NCI-H524 treated with DMSO at 0.1 percent for 48 hours (cell line): ENCODE results near the gene MAFB.

Experiments used
- DNase-seq: peaks from one replicate; lab custom pipeline; 2025; lab: John Stamatoyannopoulos, UW

The MAFB gene

DNA sequence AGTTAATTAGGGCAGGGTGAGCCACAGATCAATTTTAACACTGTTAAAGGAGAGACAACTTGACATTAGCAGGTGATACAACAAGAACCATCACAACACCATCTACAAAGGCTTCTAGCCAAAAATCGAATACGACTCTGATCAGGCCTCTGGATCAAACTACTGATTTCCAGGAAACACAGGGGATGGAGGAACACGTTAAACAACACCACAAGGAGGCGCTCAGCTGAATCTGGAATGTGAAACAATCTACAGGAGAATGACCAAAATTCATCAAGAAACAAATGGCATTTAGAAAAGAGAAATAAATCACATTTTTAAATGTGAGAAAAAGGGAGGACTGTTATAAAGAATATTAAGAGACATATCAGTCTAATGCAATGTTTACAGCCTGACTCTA is 13.5 kb upstream of the MAFB start:
- DNase-seq, result no peak

DNA sequence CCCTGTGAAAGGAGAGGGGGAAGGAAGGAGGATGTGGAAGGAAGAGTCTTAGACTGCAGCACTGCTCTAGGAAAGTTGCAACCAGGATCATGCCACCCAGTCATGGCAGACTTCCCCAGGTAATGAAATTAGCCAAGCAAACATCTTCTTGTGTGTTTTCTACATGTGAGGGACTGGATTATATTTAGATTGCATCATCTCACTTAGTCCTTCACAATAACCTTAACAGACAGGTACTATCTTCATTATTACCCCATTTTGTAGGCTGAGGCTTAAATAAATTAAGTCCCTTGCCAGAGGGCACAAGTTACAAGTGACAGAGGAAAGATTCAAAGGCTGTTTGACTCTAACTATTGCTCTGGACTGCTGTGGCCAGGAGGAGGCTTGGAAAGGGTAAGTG is 9.7 kb upstream of the MAFB start:
- DNase-seq, result no peak

DNA sequence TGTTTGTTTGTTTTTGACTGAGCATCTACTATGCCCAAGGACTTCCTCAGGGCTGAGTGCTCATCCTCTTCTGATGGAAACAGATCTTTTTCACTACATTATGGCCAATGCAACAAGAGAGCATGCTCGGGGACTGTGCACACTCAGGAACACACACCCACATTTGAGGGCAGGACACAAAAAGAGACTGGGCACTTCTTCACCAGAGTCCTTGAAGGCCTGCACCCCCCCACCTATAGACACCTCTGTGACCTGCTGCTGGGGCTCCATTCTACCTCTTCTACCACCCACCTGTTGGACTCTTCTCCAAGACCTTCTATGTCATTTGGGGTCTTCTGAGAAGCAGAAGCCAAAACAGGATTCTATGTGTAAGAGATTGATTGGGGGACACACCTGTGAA is 9.2 kb upstream of the MAFB start:
- DNase-seq, result no peak

DNA sequence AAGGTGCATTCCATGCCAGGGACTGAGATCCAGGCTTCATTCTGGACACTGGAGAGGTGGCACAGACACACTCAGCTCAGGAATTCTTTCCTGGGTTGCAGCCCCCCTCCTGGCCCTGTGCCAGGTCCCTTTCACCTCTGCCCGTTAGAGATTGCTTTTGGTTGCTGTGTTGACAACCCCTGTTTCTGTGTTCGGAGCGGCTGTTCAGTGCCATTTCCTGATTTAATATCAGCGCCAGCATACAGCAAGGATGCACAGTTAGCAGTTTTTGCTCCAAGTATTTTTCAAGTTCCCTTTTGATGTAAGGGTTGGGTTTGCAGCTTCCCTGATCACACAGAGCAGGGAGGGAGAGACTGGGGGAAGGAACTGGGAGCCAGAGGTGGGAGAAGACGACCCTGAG is 8.5 kb upstream of the MAFB start:
- no peak for DNase-seq

DNA sequence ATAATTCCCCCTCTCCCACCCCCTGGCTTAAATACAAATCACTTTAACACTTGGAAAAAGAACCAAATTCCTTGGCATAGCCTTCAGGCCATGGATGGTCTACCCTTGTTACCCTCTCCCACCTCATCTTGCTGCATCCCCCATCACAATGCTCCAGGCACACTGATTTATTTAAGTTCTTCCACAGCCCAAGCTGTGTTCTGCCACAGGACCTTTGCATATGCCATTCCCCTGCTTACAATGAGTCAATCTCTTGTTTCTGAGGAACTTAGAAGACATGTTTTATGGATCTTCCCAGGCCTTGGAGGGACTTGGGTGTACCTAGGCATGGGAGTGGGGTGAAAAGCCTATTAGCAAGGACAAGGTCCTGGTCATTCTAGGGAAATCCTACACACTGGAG is 6.2 kb upstream of the MAFB start:
- DNase-seq, result no peak

DNA sequence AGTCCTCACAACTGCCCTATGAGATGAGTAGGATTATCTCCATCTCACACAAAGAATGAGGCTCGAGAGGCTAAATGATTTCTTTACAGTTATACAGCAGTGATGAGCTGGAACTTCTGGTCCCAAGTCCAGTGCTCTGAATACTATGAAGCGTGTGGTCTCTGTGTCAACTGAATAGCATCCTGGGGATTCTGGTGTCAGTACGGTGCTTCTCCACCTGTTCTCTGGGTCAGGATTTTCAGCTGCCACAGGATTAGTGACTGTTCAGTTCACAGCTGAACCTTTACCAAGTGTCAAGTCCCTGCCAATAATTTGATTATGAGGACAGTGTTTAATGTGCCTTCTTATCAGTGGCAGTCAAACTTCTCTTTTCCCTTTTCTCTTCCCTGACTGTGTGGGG is 5.2 kb upstream of the MAFB start:
- no peak for DNase-seq

DNA sequence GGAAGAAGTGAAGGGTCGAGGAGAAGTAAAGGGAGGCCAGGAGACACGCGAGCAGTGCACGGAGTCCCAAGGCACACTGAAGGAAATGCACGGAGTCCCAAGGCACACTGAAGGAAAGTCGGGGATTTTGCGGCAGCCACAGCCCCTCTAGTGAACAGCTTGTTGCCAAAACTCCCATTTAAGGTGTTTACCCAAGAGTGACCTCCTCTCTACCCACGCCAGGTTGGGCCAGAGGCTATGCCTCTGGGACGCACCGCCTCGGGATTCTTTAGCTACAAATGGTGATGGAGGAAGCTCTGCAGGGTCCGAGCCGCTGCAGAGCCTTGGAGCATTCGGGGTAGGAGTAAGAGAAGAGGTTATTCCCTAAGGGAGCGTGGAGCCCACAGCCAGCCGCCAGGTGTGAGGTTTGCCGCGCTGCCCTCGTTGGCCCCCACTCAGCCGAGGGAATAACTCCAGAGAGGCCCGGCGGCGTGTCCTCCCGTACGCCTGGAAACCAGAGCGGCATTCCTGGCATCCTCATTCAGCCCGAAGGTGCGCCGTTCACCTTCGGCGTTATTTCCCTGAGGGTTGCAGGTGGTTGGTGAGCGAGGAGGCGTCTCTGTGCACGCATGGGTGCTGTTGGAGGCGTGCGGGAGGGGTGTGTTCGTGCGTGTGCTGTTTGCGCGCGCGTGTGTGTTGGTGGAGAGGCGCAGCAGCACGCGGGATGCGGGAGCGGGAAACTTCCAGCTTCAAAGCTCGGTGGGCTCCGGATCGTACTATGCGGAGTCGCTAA is 3.4 kb upstream of the MAFB start:
- DNase-seq, result no peak

DNA sequence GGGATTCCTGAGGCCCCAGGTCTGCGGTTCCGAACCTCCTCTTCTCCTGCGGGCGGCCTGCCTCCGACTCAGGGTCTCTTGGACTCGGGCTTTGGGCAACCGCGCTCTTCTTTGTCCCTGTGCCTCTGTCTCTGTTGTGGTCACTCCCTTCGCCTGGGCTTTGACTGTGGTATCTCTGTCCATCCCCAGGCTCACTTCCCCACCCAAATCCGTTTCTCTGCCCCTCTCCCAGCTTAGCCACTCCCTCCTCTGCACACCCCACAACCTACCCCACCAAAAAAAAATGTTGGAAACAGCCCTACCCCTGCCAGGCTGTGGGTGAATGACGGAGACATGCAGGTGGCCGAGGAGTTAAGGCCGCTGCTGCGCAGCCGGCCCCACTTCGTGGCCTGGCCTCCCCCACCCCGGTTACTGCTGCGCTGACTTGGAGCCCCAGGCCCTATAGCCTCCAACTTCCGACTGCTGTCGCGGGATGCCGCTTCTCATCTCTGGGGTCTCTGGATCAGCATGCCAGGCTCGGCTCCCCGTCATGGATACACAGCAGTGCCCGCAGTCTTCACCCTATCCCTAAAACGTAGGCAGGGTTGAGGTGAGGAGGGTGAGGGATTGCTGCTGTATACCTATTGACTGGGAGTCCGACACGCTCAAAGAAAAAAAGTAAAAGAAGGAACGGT is 2.7 kb upstream of the MAFB start:
- DNase-seq, result no peak

DNA sequence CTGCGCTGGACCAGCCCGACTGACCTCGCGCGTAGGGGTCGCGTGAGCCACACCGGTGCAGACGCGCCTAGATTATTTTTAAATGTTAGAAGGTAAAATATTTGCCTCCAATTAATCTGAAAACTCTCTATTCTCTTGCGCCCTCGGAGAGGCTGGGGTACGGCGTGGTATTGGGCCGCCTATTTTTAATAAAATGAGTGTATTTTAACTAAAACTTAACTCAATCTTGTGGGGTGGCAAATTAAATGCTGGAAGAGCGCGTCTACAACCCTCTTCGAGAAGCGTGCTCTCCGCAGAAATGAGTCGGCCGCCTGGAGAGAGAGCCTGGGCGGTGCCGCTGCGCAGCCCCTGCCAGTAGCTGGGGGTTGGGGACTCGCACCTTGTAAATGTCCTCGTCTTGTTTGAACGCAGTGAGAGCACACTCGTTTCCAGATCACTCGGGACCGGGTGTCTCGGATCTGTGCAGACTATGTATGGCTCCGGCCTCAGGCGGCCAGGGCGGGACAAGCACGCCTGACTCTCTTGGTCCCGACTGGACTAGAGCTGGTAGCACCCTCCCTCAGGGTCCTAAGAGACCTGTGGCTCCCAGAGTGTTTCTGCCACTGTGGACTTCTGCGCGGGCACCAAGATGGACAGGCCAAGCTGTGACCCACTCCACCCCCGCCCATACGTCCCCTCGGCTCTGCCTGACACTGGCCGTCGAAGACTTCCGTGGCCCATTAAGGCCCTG is 2.0 kb upstream of the MAFB start:
- DNase-seq, result no peak

DNA sequence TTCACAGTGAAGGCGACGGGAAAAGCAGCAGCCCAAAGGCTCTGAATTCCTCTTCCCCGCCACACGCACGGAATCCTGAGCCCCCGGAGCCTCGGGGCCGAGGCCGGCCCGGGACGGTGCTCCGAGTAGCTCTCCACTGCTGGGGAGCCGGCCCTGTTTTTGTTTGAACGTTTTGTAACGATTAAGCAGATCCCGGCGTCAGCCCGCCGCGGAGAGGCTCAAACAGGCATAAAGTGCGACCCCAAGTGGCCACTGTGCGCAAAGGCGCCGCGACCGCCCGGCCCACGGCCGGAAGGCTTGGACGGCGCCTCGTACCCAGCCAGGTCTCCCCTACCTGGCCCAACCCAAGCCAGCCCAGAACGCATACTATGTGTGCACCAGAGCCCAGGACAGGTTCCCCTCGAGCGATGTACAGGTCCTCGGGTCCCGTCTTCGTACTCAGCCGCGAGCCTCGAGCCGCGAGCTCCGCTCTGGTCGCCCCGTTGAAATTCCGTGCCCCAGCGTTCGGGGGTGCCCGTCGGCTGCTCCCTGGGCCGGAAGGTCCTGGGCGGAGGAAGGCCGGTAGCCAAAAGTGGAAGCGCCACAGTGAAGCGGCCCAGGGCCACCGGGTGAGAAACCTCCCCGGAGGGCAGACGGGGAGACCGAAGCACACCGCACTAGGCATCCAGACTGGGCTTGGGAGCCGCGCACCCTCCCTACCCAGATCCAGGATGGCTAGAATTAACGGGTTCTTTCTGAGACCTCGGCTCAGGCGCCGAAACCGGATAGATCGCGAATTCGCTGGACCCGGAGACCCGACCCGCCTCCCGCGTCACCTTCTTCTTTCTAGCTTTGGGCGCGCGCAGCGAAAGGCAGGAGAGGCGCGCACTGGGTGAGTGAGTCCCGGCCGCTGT is 1.2 kb upstream of the MAFB start:
- no peak for DNase-seq

DNA sequence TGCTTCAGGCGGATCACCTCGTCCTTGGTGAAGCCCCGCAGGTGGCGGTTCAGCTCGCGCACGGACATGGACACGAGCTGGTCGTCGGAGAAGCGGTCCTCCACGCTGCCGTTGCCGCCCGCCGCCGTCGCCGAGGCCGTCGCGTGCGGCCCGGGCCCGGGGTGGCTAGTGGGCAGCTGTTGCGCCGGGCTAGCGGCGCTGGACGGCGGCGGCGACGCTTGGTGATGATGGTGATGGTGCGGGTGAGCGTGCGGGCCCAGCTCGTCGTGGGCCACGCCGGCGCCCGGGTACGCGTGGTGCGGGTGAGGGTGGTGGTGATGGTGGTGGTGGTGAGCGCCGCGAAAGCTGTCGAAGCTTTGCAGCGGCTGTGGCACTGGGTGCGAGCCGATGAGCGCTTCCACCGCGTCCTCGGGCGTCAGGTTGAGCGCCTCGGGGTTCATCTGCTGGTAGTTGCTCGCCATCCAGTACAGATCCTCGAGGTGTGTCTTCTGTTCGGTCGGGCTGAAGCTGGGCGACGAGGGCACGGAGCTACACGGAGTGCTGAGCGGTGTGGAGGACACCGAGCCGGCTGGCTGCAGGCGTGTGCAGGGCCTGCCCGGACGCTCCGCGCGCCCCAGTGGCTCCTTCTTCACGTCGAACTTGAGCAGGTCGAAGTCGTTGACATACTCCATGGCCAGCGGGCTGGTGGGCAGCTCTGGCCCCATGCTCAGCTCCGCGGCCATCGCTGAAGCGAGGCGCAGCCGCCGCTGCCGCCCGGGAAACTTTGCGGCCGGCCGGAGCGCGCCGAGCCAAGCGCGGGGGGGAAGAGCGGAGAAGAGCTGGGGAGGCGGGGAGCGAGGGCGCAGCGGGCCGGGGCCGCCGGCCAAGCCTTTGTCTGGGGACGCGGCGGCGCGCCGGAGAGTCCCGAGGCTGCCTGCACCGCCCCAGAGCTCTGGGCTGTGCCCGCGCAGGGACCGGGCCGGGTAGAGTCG is 622 bp downstream of the MAFB start:
- no peak for DNase-seq

DNA sequence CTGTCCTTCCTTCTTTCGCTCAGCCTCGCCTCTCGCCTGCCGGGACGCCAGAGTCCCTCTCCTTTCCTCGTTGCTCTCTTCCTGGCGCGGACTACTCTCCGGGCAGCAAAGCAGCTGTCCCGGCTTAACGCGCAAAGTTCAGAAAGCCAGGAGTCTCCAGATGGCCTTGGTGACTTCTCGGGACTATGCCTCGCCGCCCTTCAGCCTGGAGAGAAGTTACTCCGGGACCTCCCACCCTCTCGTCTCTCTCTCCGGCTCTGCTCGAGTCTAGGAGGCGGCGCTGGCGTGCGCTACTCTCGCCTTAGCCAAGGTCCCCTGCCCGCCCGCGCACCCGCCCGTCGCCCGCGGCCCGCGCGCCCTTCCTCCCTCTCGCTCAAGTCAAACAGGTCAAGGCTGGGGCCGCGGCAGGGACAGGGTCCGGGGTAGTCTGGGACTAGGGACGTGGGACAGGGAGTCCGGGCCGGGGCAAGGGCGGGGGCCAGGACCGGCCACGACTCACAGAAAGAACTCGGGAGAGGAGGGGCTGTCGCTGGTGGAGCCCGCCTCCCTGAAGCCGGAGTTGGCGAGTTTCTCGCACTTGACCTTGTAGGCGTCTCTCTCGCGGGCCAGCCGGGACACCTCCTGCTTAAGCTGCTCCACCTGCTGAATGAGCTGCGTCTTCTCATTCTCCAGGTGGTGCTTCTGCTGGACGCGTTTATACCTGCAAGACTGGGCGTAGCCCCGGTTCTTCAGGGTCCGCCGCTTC is 1.5 kb downstream of the MAFB start:
- DNase-seq, result no peak

DNA sequence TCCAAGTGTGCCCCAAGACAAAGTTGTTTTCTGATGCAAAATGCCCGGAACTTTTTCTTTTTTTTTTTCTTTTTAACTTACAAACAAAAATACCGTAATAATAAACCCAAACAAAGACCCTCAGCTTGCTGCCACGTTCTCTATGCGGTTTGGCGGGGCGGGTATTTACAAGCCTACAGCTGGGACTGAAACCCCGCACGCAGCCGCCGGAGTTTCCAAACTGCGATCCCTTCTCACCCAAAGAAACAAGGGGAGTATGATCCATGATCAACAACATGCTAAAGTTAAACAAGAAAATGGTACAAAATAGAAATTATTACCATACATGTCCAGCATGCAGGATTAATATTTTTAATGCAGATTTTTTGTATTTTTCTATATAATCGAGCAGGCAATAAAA is 2.1 kb downstream of the MAFB start:
- no peak for DNase-seq

DNA sequence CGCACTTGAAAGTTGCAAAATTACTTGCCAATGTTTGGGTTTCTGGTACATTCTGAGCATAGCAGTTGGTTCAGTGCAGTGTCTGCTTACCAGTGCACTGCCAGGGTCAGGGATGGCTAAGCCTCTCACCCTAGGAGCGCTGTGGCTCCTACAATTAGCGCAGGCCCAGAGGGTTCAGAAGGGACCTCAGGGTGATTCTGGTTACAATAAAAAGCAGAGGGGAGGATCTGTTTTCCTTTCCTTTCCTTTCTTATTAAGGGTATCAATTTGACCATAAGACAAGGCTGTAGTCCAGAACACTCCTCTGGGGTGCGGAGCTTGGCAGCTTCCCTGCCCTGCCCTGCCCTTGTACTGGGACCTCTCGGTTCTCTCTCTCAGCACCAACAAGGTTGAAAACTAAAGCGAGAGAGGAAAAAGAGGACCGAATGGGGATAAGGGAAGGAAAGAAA is 2.6 kb downstream of the MAFB start:
- no peak for DNase-seq

DNA sequence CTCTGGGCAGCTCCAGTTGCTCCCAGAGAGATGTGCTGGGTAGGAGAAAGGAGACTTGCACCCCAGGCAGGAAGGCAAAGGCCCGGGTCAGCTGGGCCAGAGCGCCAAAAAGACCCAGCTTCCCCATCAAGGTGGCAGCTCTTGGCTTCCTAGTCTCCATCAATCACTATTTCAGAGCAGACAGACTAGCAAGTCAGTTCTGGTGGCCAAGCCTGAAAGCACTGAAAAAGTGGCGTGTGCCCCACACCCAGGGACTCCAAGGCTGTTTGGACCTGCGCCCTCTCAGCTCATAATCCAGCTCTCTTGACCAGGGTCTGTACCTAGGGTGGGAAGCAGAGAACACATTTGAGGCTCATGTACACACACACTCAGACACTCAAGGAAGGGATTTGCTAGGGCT is 3.7 kb downstream of the MAFB start:
- no peak for DNase-seq

DNA sequence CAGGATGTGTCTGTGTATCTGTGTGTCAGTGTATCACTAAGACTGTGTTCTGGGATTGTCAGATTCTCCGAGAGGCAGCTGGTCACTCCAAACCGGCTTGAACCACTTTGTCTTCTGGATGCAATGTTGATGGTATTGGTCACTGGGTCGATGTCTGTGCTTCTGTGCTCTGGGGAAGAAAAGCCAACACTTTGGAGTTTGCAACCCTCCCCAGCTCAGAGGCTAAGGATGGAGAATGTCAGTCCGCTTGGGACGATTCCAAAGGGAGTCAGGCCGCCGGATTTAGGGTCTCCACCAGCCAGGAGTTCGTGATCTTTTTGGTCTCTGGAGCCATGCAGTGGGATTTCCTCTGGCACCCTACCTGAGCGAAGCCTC is 5.2 kb downstream of the MAFB start:
- DNase-seq, result no peak

DNA sequence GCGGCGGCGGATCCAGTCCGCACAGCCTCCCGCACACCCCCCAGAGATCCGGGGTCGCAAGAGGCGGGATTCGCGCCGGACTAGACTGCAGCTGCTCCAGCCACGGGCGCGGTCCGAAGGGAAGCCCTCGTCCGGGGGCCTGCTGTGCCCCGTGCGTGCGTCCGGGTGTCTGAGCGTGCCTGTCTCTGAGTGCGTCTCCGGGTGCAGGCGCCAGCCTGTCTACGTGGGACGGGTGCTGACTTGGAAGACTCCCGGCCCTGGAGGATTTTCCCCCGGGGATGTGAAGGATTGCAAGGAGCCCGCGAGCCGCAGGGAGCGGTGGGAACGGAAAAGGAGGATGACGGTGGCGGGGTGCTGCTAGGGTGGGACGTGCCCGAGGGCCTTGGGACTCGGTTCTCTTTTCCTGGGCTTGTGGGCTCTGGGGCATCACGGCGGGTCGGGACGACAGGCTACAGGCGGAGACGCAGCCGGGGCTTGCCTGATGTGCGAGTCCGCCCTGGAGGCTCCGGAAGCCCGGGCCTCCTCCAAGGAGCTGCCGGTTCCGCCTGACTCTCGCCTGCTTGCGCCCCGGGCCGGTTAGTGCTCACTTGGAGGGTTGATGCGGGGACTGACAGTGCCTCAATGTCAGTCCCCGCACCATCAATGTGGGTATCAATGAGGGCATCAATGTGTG is 5.7 kb downstream of the MAFB start:
- no peak for DNase-seq

DNA sequence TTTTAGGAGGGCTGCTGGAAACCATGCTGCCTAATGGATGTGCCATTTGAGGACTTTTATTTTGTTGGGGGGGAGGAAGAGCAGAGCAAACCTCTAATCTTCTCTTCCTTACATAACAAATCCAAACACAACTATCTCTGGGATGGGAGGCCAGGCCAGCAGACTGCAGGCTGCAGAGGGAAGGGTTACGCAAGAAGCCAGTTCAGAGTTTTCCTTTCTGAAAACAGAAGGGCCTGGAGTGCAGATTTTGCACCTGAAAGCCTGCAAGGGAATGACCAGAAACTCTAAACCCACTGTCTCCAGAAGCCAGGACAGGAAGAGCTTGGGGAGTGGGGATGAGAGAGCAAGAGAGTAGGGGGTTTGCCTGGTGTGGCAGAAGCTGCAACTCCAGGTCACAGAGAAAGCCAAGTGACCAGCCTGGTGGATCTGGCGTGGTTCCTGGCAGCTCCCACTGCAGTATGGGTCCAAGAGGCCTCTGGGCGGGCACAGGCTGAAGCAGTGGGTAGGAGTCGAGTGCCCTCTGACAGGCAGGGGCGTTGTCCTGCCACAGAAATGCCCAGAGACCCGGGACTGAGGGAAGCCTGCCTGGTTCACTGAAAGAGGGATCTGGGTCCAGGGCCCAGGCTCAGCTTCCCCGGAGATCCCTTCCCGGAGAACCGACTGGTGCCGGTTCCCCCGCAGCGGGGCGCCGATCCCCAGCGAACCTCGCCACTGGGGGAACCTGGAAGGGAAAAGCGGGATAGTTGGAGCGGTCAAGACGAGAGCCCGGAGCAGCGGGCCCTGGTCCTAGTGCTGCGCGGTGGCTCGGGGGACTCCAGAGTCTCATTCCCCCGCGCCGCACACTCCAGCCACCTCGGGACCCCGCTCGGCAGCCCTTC is 6.7 kb downstream of the MAFB start:
- no peak for DNase-seq

DNA sequence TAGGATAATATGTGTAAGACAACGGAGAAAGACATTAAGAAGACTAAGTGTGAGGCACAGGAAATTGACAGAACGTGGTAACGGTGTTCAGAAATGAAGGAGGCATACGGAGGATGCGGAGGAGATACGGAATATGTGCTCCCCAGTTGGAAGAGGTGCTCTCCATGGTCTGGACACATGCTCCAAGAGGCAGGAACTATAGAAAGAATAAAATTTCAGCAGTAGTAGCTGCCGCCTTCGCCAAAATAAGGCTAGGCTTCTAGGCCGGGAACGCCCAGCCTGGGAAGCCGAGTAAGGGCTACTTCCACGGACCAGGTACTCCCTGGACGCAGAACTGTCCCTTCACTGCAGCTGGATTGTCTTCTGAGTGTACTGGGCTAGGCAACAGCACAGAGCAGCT is 7.4 kb downstream of the MAFB start:
- no peak for DNase-seq
